SJSA1 (cell line): Measurements from ENCODE around the gene ERFE. TPM values are rescaled to one million over a fixed set of nuclear protein-coding genes. Genes with fewer than 3 reads are reported as not detected.
"Not testable (repeated sequence)": the region's sequence is repeated elsewhere in the genome, so short reads cannot be mapped to it uniquely, and the experiment has no call there.

Experiments used
- DNase-seq, 2 experiments: peaks; one replicate each; pipeline ENCODE4 v3.0.0-alpha.2; 2015 to 2020; ENCODE audit warnings: low spot score in 2 of 2, low read depth in 1 of 2
- H3K27ac ChIP-seq: fragments of 250-450 bp; sonication (Bioruptor Pico); 2 replicates; pipeline ENCODE4 v1.5.1; 2020; ENCODE audit warnings: mild to moderate bottlenecking, moderate library complexity
- H3K27me3 ChIP-seq: fragments of 250-450 bp; sonication (Bioruptor Pico); replicated peaks from 2 replicates; pipeline ENCODE4 v1.5.1; 2020; ENCODE audit warnings: mild to moderate bottlenecking, moderate library complexity
- H3K36me3 ChIP-seq: fragments of 250-450 bp; sonication (Bioruptor Pico); 2 replicates; pipeline ENCODE4 v1.5.1; 2020; ENCODE audit warnings: mild to moderate bottlenecking
- H3K4me1 ChIP-seq: fragments of 250-450 bp; sonication (Bioruptor Pico); replicated peaks from 2 replicates; pipeline ENCODE4 v1.6.1; 2021; ENCODE audit warnings: mild to moderate bottlenecking
- H3K4me3 ChIP-seq: fragments of 250-450 bp; sonication (Bioruptor Pico); 2 replicates; pipeline ENCODE4 v1.5.1; 2020; ENCODE audit warnings: mild to moderate bottlenecking
- H3K9me3 ChIP-seq: fragments of 250-450 bp; sonication (Bioruptor Pico); replicated peaks from 2 replicates; pipeline ENCODE4 v1.5.1; 2020; ENCODE audit warnings: mild to moderate bottlenecking
- total RNA-seq: library from RNA; depleted of rRNA; stranded (reverse); fragments of >200 nt; shearing (Covaris generic); gene quantifications from 2 replicates; pipeline ENCODE4 v1.2.3, GENCODE V29; 2014

Gene ERFE
- total RNA-seq, 1 experiment from 2014 or later: 14.9 TPM

GRCh38 chr2:238168196-238169047 lies 9.7 kb downstream of the ERFE start:
- H3K9me3 ChIP-seq: no peaks in the 10 kb centered on the region
- H3K4me3 ChIP-seq: no peak overlapping the region
- peak overlapping the region; percentile 89 for H3K27ac ChIP-seq
- H3K36me3 ChIP-seq: peaks cover 57% of the 10 kb centered on the region
- H3K27me3 ChIP-seq: no peaks in the 10 kb centered on the region
- no peak for DNase-seq
- peaks cover 49% of the 10 kb centered on the region for H3K4me1 ChIP-seq

GRCh38 chr2:238169048-238169707 lies 10.4 kb downstream of the ERFE start:
- DNase-seq: peak; percentile 81 to 82
- Histone ChIP-seq H3K4me3 (no peak overlapping the region), H3K36me3 (peaks cover 64% of the 10 kb centered on the region), H3K27me3 (no peaks in the 10 kb centered on the region), H3K4me1 (peaks cover 45% of the 10 kb centered on the region), H3K9me3 (no peaks in the 10 kb centered on the region), H3K27ac (peak overlapping the region; percentile 89)

- H3K9me3 ChIP-seq: no peaks in the 10 kb centered on the region
- peaks cover 45% of the 10 kb centered on the region for H3K4me1 ChIP-seq
- DNase-seq: peak; percentile 66 to 74
- no peaks in the 10 kb centered on the region for H3K27me3 ChIP-seq
- peaks cover 70% of the 10 kb centered on the region for H3K36me3 ChIP-seq
- H3K27ac ChIP-seq: peak overlapping the region; percentile 89
- H3K4me3 ChIP-seq: no peak overlapping the region
These were observed 11.0 kb downstream of the ERFE start for GRCh38 chr2:238169708-238170251.

GRCh38 chr2:238170386-238171071 lies 11.8 kb downstream of the ERFE start:
- no peaks in the 10 kb centered on the region for H3K9me3 ChIP-seq
- peaks cover 78% of the 10 kb centered on the region for H3K36me3 ChIP-seq
- no peak overlapping the region for H3K4me3 ChIP-seq
- DNase-seq: peak in 1 of 2 experiments; percentile 44
- H3K27me3 ChIP-seq: no peaks in the 10 kb centered on the region
- peak overlapping the region; percentile 89 for H3K27ac ChIP-seq
- H3K4me1 ChIP-seq: peaks cover 45% of the 10 kb centered on the region

- H3K27me3 ChIP-seq, H3K4me3 ChIP-seq, DNase-seq, H3K9me3 ChIP-seq: not testable (repeated sequence)
- Histone ChIP-seq H3K4me1 (peaks cover 45% of the 10 kb centered on the region), H3K36me3 (peaks cover 80% of the 10 kb centered on the region), H3K27ac (peak overlapping the region; percentile 89)
These were observed 12.3 kb downstream of the ERFE start for GRCh38 chr2:238171072-238171431.

GRCh38 chr2:238171575-238172187 lies 12.9 kb downstream of the ERFE start:
- Histone ChIP-seq H3K4me1 (peaks cover 45% of the 10 kb centered on the region), H3K4me3 (no peak overlapping the region), H3K9me3 (no peaks in the 10 kb centered on the region), H3K36me3 (peaks cover 85% of the 10 kb centered on the region), H3K27me3 (no peaks in the 10 kb centered on the region), H3K27ac (no peak overlapping the region)
- DNase-seq: no peak

GRCh38 chr2:238172439-238172838 lies 13.7 kb downstream of the ERFE start:
- Histone ChIP-seq H3K4me1 (peaks cover 45% of the 10 kb centered on the region), H3K27ac (no peak overlapping the region), H3K9me3 (no peaks in the 10 kb centered on the region), H3K27me3 (no peaks in the 10 kb centered on the region), H3K36me3 (peaks cover 90% of the 10 kb centered on the region), H3K4me3 (no peak overlapping the region)
- DNase-seq: no peak

- Histone ChIP-seq H3K4me1 (peaks cover 33% of the 10 kb centered on the region), H3K36me3 (peaks cover 90% of the 10 kb centered on the region)
These were observed 14.9 kb downstream of the ERFE start for GRCh38 chr2:238173692-238174091.

GRCh38 chr2:238174291-238174690 lies 15.5 kb downstream of the ERFE start:
- Histone ChIP-seq H3K27ac (no peak overlapping the region), H3K36me3 (peaks cover 91% of the 10 kb centered on the region)
- no peak for DNase-seq

More at GRCh38 chr2:238173692-238174091, 14.9 kb downstream of the ERFE start:
- Histone ChIP-seq H3K27me3 (no peaks in the 10 kb centered on the region), H3K27ac (no peak overlapping the region), H3K9me3 (no peaks in the 10 kb centered on the region), H3K4me3 (no peak overlapping the region)
- DNase-seq: no peak

GRCh38 chr2:238174701-238175100 lies 15.9 kb downstream of the ERFE start:
- peaks cover 95% of the 10 kb centered on the region for H3K36me3 ChIP-seq

More at GRCh38 chr2:238174291-238174690, 15.5 kb downstream of the ERFE start:
- no peaks in the 10 kb centered on the region for H3K27me3 ChIP-seq
- no peak overlapping the region for H3K4me3 ChIP-seq
- no peaks in the 10 kb centered on the region for H3K9me3 ChIP-seq
- H3K4me1 ChIP-seq: peaks cover 27% of the 10 kb centered on the region

GRCh38 chr2:238176613-238177012 lies 17.8 kb downstream of the ERFE start:
- Histone ChIP-seq H3K9me3 (no peaks in the 10 kb centered on the region), H3K4me3 (no peak overlapping the region), H3K27me3 (no peaks in the 10 kb centered on the region), H3K4me1 (peaks cover 5% of the 10 kb centered on the region; the same call in 1 of the 2 replicates), H3K36me3 (peaks cover 96% of the 10 kb centered on the region), H3K27ac (no peak overlapping the region)
- no peak for DNase-seq

More at GRCh38 chr2:238174701-238175100, 15.9 kb downstream of the ERFE start:
- no peak for DNase-seq
- Histone ChIP-seq H3K27me3 (no peaks in the 10 kb centered on the region), H3K27ac (no peak overlapping the region), H3K9me3 (no peaks in the 10 kb centered on the region), H3K4me3 (no peak overlapping the region), H3K4me1 (peaks cover 23% of the 10 kb centered on the region)

GRCh38 chr2:238180554-238180953 lies 21.8 kb downstream of the ERFE start:
- DNase-seq: no peak
- Histone ChIP-seq H3K36me3 (peaks cover 90% of the 10 kb centered on the region), H3K9me3 (no peaks in the 10 kb centered on the region), H3K4me1 (peaks cover 31% of the 10 kb centered on the region), H3K27me3 (no peaks in the 10 kb centered on the region), H3K27ac (no peak overlapping the region), H3K4me3 (no peak overlapping the region)

- DNase-seq: no peak
- H3K4me3 ChIP-seq: no peak overlapping the region
- no peaks in the 10 kb centered on the region for H3K9me3 ChIP-seq
- peak overlapping the region; percentile 9; the same call in 1 of the 2 replicates for H3K27ac ChIP-seq
- H3K4me1 ChIP-seq: peaks cover 31% of the 10 kb centered on the region
- H3K36me3 ChIP-seq: peaks cover 92% of the 10 kb centered on the region
- H3K27me3 ChIP-seq: no peaks in the 10 kb centered on the region
These were observed 23.6 kb downstream of the ERFE start for GRCh38 chr2:238182362-238182761.
